Activated CD8-positive, alpha-beta memory T cell treated with anti-CD3 and anti-CD28 coated beads, Interleukin-2, amount 10 ng/mL, durations not matched to agents 7 days and 5 days (primary cell): ENCODE data around the gene SHE. TPM values are rescaled to one million over a fixed set of nuclear protein-coding genes. Genes with fewer than 3 reads are reported as not detected.

Source experiments
- ATAC-seq: fragments of 150-1000 bp; cut with Tn5 transposase; one replicate; pipeline ENCODE4 v1.10.0; 2021; ENCODE audit warnings: moderate library complexity
- CTCF ChIA-PET: fragments of 350-600 bp; sonication (Branson Sonifier 250); formaldehyde crosslinking; loops from one replicate; lab custom pipeline; 2021; ENCODE audit warnings: antibody characterized with exemption; lab: Charles Lee
- DNase-seq: peaks from one replicate; pipeline ENCODE4 v3.0.0-alpha.2; 2020
- H3K27ac Mint-ChIP-seq: one replicate; pipeline ENCODE4 v1.8.0; 2021; ENCODE audit warnings: mild to moderate bottlenecking, mixed read lengths
- H3K27me3 Mint-ChIP-seq: one replicate; pipeline ENCODE4 v1.8.0; 2021; ENCODE audit warnings: mixed read lengths
- H3K36me3 Mint-ChIP-seq: one replicate; pipeline ENCODE4 v1.8.0; 2021; ENCODE audit warnings: mild to moderate bottlenecking, mixed read lengths
- H3K4me1 Mint-ChIP-seq: one replicate; pipeline ENCODE4 v1.8.0; 2021; ENCODE audit warnings: mixed read lengths
- H3K4me3 Mint-ChIP-seq: one replicate; pipeline ENCODE4 v1.8.0; 2021; ENCODE audit warnings: mild to moderate bottlenecking, moderate library complexity, mixed read lengths
- H3K9me3 Mint-ChIP-seq: one replicate; pipeline ENCODE4 v1.8.0; 2022; ENCODE audit warnings: low read depth, mixed read lengths
- total RNA-seq, 2 experiments: library from RNA; stranded (reverse); gene quantifications; one replicate each; pipeline ENCODE4 v1.2.3, GENCODE V29; 2021

Gene SHE
- total RNA-seq, 2 experiments from 2014 or later: not detected

GRCh38 chr1:154431586-154432373, 70.4 kb downstream of the SHE start:
- Mint-ChIP-seq H3K36me3 (no peaks in the 10 kb centered on the region), H3K4me1 (peaks cover 23% of the 10 kb centered on the region), H3K9me3 (no peaks in the 10 kb centered on the region), H3K4me3 (no peak overlapping the region), H3K27me3 (no peaks in the 10 kb centered on the region), H3K27ac (no peak overlapping the region)
- CTCF ChIA-PET: interaction anchor here (0.9 to 3.5 kb wide), 4 partner anchors 12 to 31 kb away, joined by 3 to 14 read pairs (median 3); no protein-coding TSS in a partner anchor
- peak; percentile 79 for ATAC-seq
- peak; percentile 58 for DNase-seq

GRCh38 chr1:154430903-154431302, 71.3 kb downstream of the SHE start:
- CTCF ChIA-PET: interaction anchor here (0.9 to 3.5 kb wide), 4 partner anchors 13 to 32 kb away, joined by 3 to 14 read pairs (median 3); no protein-coding TSS in a partner anchor
- no peak overlapping the region for H3K4me3 Mint-ChIP-seq
- no peaks in the 10 kb centered on the region for H3K27me3 Mint-ChIP-seq
- no peak for DNase-seq
- no peaks in the 10 kb centered on the region for H3K36me3 Mint-ChIP-seq
- H3K27ac Mint-ChIP-seq: no peak overlapping the region
- H3K4me1 Mint-ChIP-seq: peaks cover 23% of the 10 kb centered on the region
- no peaks in the 10 kb centered on the region for H3K9me3 Mint-ChIP-seq
- no peak for ATAC-seq

GRCh38 chr1:154429841-154430611, 72.2 kb downstream of the SHE start:
- Mint-ChIP-seq H3K27ac (no peak overlapping the region), H3K9me3 (no peaks in the 10 kb centered on the region), H3K36me3 (no peaks in the 10 kb centered on the region), H3K27me3 (no peaks in the 10 kb centered on the region), H3K4me3 (no peak overlapping the region), H3K4me1 (peaks cover 23% of the 10 kb centered on the region)
- CTCF ChIA-PET: interaction anchor here (1.2 to 3.5 kb wide), 2 partner anchors 14 to 24 kb away, joined by 3 to 14 read pairs; no protein-coding TSS in a partner anchor
- DNase-seq: no peak
- no peak for ATAC-seq

Other genes with a start within 250 kb of the SHE start
- 100 to 1,000 TPM; 104 to 123 TPM for gene HAX1, start 229.8 kb downstream of the SHE start, total RNA-seq
- not detected for gene AQP10, start 181.3 kb downstream of the SHE start, total RNA-seq
- gene ATP8B2, start 176.9 kb downstream of the SHE start, total RNA-seq: 10 to 100 TPM; 46.3 to 67.3 TPM
- gene IL6R, start 97.1 kb downstream of the SHE start, total RNA-seq: under 1 TPM; 0.53 to 0.66 TPM
- not detected for gene TDRD10, start 193 bp downstream of the SHE start, total RNA-seq
- 100 to 1,000 TPM; 103 to 110 TPM for gene UBE2Q1, start 56.2 kb upstream of the SHE start, total RNA-seq
- not detected for gene CHRNB2, start 65.4 kb upstream of the SHE start, total RNA-seq
- 100 to 1,000 TPM; 369 to 434 TPM for gene ADAR, start 105.8 kb upstream of the SHE start, total RNA-seq